ENCODE results near the gene PHLPP1. TPM values are rescaled to one million over a fixed set of nuclear protein-coding genes. Genes with fewer than 3 reads are reported as not detected.
A peak's percentile ranks its signal among the peaks of the same experiment; 100 is the strongest.

The PHLPP1 gene
- total RNA-seq, 2 donors from 2014 or later, result 8.6 to 20.8 TPM

- 95% methylated on average over 7 of the region's 7 CpGs for WGBS, 2 donors
- Histone ChIP-seq H3K36me3 (replicated peaks in 1 of 2; ENCODE audit: insufficient read depth in 1 of 2, low read depth in 2 of 2) (no peaks in the 10 kb centered on the region), H3K9me3 (no peaks in the 10 kb centered on the region), H3K4me1 (peaks cover 28% of the 10 kb centered on the region), H3K4me3 (no peak overlapping the region), H3K27me3 (no peaks in the 10 kb centered on the region), H3K27ac (no peak overlapping the region)
- TF ChIP-seq POLR2A (IDR thresholded peaks at IDR 0.05), result no peak
- no peak for TF ChIP-seq CTCF (IDR thresholded peaks at IDR 0.05)
- intact Hi-C loops (cut with DNase I), result no loop called here
- ATAC-seq, result no peak
- no peak for DNase-seq
These were observed 114.6 kb downstream of the PHLPP1 start for GRCh38 chr18:62829936-62830335.

- Histone ChIP-seq H3K27ac (peak overlapping the region in 2 of 4 donors; percentile 7 to 10), H3K36me3 (replicated peaks in 1 of 2; ENCODE audit: insufficient read depth in 1 of 2, low read depth in 2 of 2) (no peaks in the 10 kb centered on the region), H3K4me1 (peaks cover 30% of the 10 kb centered on the region), H3K9me3 (no peaks in the 10 kb centered on the region), H3K27me3 (no peaks in the 10 kb centered on the region), H3K4me3 (no peak overlapping the region)
- DNase-seq (no peak), ATAC-seq (no peak)
- WGBS, 2 donors, result 27 to 36% methylated on average over 2 of the region's 2 CpGs
- TF ChIP-seq POLR2A (IDR thresholded peaks at IDR 0.05) (no peak), CTCF (IDR thresholded peaks at IDR 0.05) (no peak)
- intact Hi-C loops (cut with DNase I), result no loop called here
These were observed 116.9 kb downstream of the PHLPP1 start for GRCh38 chr18:62832282-62832681.

GRCh38 chr18:62833494-62833893 lies 118.2 kb downstream of the PHLPP1 start:
- TF ChIP-seq POLR2A (IDR thresholded peaks at IDR 0.05) (no peak), CTCF (IDR thresholded peaks at IDR 0.05) (no peak)
- no peak overlapping the region for H3K27ac ChIP-seq
- intact Hi-C loops (cut with DNase I), result no loop called here
- H3K4me1 ChIP-seq, result peaks cover 21% of the 10 kb centered on the region
- DNase-seq (no peak), ATAC-seq (no peak)
- no peak overlapping the region for H3K4me3 ChIP-seq
- WGBS, 2 donors, result 89 to 91% methylated on average over 1 of the region's 1 CpG
- no peaks in the 10 kb centered on the region for H3K9me3 ChIP-seq
- no peaks in the 10 kb centered on the region for H3K27me3 ChIP-seq
- no peaks in the 10 kb centered on the region for H3K36me3 ChIP-seq (replicated peaks in 1 of 2; ENCODE audit: insufficient read depth in 1 of 2, low read depth in 2 of 2)

GRCh38 chr18:62834715-62835114 lies 119.4 kb downstream of the PHLPP1 start:
- 55% methylated on average over 4 of the region's 4 CpGs for WGBS, 2 donors
- Histone ChIP-seq H3K4me1 (peaks cover 25% of the 10 kb centered on the region), H3K36me3 (replicated peaks in 1 of 2; ENCODE audit: insufficient read depth in 1 of 2, low read depth in 2 of 2) (no peaks in the 10 kb centered on the region), H3K27ac (no peak overlapping the region), H3K9me3 (no peaks in the 10 kb centered on the region), H3K27me3 (no peaks in the 10 kb centered on the region), H3K4me3 (no peak overlapping the region)
- ATAC-seq (no peak), DNase-seq (no peak)
- intact Hi-C loops (cut with DNase I), result no loop called here
- TF ChIP-seq CTCF (IDR thresholded peaks at IDR 0.05), result no peak
- no peak for TF ChIP-seq POLR2A (IDR thresholded peaks at IDR 0.05)

GRCh38 chr18:62837011-62837410 lies 121.7 kb downstream of the PHLPP1 start:
- Histone ChIP-seq H3K27ac (no peak overlapping the region), H3K4me3 (no peak overlapping the region), H3K4me1 (peaks cover 40% of the 10 kb centered on the region), H3K36me3 (replicated peaks in 1 of 2; ENCODE audit: insufficient read depth in 1 of 2, low read depth in 2 of 2) (no peaks in the 10 kb centered on the region), H3K27me3 (no peaks in the 10 kb centered on the region), H3K9me3 (no peaks in the 10 kb centered on the region)
- DNase-seq, result no peak
- intact Hi-C loops (cut with DNase I), result no loop called here
- 96 to 98% methylated on average over 5 of the region's 5 CpGs for WGBS, 2 donors
- TF ChIP-seq CTCF (IDR thresholded peaks at IDR 0.05) (no peak), POLR2A (IDR thresholded peaks at IDR 0.05) (no peak)
- ATAC-seq, result no peak
